GM18499 (cell line): ENCODE measurements around the gene PCAT6.

Experiments
- ATAC-seq: cut with Tn5 transposase; IDR thresholded peaks from one replicate; pipeline ENCODE4 v1.9.1; 2021; ENCODE audit warnings: moderate number of reproducible peaks; ENCODE audit not compliant: insufficient read depth, unreplicated experiment

Gene PCAT6

DNA sequence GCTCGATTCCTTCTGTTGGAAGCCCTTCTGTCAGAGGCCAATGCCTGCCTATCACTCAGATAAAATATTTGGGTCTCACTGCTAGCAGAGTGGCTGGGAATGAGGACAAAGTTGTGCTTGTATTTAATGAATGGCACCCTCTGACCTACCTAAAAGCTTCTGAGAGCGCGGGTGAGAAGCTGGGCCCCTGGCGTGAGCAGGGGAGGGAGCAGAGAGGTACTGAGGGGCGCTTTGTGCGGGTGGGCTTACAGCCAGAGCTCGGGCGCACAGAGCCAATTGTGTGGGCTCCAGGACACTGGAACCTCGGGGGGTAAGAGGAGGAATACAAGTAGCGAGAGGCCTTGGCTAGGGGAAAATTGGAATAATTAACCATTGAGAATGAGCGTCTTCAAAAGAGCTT, 32.3 kb downstream of the PCAT6 start:
- ATAC-seq, result no peak

DNA sequence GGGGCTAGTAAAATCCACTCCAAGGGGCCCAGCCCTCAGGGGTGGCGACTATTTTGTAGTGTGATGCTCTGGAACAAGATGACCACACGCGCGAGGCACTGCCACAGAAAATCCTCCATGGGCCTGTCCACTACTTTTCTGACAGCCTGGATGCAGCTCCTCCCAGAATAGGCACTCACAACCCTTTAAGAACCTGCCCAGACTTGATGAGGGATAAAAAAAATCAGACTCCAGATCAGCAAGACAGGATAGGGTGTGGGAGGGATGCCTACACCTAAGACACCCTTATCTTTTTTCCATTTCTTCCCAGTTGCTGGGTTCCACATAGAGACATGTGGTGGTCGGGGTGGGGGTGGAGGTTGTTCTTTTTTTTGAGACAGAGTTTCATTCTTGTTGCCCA, 33.5 kb downstream of the PCAT6 start:
- ATAC-seq, result no peak

DNA sequence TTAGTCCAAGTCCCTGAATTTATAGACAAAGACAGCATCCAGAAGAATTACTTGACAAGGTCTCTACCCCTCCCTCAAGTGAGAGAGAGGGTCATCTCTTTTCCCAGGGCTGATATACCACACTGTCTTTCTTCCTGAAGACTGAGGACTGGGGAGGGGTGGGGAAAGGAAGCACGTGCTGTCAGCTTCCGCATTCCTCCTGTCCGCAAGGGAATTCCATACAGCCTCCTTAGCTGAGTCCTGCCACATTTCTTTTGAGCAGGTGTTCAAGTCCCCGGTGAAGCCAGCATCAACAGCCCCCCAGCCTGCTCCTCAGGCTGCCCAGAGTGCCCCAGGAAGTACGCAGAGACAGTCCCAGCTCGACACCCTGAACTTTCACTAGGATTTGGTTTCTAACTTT, 34.2 kb downstream of the PCAT6 start:
- ATAC-seq, result no peak

DNA sequence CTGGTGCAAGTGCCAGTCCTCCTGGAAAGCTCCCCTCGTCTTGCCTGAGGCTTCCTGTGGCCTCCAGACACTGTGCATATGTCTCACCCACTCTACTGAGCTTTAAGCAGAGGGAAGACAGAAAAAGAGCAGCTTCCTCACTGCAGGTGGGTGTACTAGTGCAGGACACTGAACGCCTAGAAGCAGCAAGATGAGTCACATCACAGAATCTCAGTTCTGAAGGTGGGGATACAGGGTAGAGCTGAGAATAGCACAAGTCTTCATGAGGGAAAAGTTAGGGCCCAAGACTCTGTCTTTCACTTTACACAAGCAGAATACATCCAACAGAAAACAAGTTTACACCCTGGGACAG, 37.4 kb downstream of the PCAT6 start:
- ATAC-seq, result peak; percentile 82

GRCh38 chr1:202850593-202851362, 40.0 kb downstream of the PCAT6 start:
- ATAC-seq, result no peak

DNA sequence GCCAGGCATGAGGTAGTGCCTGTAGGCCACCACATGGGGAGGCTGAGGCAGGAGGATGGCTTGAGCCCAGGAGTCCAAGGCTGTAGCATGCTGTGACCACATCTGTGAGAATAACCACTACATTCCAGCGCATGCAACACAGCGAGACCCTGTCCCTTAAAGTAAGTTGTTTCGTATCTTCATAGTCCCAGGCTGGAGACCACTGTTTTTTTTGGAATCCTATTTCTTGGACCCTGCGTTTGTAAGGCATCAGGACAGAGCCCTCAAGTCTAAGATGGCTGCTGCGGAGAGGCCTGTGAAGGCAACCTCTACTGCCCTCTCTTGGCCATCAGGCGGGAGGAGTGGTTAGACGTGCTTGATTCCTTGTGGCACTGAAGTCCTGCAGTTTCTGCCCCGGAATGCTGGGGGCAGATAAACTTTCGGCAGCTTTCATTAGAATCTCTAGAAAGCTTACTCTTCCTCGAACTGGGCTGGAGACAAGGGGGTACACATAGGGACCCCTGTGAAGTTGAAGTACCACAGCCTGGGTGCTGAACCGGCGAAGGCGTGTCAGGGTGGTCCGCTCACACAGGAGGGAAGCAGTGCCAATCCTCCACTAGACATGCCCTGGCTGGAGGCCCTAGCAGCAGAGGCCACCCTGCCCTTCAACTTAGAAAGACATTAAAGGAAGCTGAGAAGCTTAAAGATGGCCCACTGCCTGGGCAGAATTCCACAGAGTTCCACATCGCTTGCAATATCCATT, 41.6 kb downstream of the PCAT6 start:
- ATAC-seq, result no peak

DNA sequence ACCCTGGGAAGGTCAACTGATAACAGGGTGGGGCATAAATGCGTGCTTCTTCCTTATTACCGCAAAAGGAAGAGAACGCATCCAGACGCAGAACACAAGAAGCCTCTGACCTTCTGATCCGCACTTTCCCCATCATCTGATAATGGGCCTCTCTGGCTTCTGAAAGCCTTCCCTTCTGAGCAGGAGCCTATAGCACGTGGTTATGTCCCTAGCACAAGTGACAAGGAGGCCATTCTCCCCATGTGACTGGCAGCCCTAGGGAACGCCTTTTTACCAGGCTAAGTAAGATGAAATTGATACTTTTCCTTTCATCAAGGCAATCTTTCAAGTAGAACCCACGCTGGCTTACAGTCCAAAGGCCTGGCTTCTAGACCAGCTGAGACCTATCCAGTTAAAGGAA, 44.0 kb downstream of the PCAT6 start:
- no peak for ATAC-seq

- ATAC-seq, result no peak
Measured at GRCh38 chr1:202856014-202856413, 45.3 kb downstream of the PCAT6 start.

GRCh38 chr1:202857136-202857610, 46.4 kb downstream of the PCAT6 start:
- ATAC-seq, result no peak

DNA sequence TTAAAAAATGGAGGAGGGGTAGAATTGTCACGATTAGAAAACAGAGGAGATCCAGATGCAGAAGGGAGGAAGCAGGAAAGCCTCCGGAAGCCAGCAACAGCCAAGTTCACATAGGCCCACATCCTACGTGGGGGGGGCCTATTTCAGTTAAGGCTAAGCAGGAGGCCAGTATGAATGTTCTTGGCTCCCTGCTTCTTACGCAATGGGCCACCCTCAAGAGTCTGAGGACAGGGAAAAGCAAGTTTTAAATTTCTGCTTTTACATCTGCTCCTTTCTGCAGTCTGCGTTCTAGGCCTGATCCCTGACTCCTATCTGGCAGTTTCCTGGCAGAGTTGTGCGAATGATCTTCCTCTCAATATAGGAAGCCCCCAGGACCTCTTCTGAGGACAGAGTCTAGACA, 47.6 kb downstream of the PCAT6 start:
- no peak for ATAC-seq

GRCh38 chr1:202858789-202859414, 48.1 kb downstream of the PCAT6 start:
- no peak for ATAC-seq

GRCh38 chr1:202860744-202861419, 50.1 kb downstream of the PCAT6 start:
- ATAC-seq, result no peak
